T-helper 9 cell (primary cell): ENCODE measurements around the gene PGGT1B.
"Not testable (repeated sequence)": the region's sequence is repeated elsewhere in the genome, so short reads cannot be mapped to it uniquely, and the experiment has no call there.

ENCODE experiments used
- DNase-seq: peaks from one replicate; pipeline ENCODE4 v3.0.0-alpha.2; 2020

The PGGT1B gene

DNA sequence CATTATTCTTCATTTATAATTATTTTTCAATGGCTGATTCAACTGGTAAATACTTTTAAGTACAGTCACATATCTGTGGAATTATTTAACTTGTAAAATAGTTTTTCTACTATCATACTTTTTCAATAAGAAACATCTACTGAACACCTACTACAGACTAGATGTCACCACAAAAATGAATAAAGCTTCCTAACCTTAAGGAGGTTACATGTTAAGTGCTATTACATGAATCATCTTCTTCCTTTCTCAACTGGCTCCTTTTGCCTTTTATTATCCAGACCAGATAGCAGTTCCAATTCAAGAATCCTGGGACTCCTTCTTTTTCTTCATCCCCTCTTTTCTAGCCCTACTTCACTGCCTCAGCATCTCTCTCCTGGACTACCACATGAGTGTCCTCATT lies 4.7 kb downstream of the PGGT1B start:
- no peak for DNase-seq

DNA sequence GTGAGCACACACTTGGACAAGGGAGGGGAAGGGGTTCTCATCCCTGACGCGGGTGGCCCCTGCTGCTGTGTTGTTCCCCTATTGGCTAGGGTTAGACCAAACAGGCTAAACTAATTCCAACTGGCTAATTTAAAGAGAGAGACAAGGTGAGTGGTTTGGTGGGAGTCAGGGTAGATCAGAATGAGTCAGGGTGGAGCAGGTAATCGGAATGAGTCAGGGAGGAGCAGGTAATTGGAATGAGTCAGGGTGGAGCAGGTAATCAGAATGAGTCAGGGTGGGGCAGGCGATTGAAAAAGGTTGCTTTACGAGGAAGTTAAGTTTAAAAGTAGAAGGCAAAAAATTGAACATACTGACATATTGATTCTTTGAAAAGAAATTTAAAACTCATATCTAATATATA lies 13.3 kb downstream of the PGGT1B start:
- not testable (repeated sequence) for DNase-seq

DNA sequence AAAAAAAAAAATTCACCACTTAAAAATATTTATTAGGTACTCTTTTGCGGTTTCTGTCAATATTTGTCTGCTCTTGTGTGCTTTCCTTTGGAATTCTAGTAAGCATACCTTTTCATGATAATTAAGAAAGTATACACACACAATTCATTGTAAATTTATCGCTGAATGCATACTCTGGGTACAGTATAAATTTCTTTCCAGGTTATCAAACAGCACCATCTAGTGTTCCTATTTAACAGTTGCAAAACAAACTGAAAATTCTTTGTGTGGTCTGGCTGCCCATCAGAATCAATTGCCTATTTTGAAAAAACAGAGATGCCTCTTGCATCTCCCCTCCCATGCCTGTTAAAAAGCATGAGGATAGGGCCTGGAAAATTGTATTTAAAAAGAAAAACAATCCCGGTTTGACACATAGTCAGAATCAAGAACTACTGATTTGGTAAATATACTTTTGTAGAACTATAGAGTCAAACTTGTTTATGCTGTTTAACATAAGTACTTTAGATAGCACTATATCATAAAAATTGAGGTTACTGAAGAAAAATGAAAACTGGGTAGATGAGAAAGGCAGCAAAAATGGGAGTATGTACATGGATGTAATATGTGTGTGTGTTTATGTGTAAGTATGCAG lies 16.2 kb downstream of the PGGT1B start:
- DNase-seq: no peak

DNA sequence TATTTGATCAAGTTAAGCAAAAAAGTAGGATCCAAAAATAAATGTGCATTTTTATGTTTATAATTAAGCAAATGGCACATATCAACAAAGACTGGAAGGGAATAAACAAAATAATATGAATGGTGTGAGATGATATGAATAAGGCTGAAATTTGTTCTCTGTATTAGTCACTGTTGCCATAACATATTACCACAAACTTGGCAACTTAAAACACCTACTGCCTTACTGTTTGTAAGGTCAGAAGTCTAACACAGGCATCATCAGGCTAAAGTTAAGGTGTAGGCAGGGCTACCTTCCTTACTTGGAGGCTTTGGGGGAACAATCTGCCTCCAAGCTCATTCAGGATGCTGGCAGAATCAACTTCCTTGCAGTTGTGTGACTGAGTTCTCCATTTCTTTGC lies 19.3 kb downstream of the PGGT1B start:
- no peak for DNase-seq

DNA sequence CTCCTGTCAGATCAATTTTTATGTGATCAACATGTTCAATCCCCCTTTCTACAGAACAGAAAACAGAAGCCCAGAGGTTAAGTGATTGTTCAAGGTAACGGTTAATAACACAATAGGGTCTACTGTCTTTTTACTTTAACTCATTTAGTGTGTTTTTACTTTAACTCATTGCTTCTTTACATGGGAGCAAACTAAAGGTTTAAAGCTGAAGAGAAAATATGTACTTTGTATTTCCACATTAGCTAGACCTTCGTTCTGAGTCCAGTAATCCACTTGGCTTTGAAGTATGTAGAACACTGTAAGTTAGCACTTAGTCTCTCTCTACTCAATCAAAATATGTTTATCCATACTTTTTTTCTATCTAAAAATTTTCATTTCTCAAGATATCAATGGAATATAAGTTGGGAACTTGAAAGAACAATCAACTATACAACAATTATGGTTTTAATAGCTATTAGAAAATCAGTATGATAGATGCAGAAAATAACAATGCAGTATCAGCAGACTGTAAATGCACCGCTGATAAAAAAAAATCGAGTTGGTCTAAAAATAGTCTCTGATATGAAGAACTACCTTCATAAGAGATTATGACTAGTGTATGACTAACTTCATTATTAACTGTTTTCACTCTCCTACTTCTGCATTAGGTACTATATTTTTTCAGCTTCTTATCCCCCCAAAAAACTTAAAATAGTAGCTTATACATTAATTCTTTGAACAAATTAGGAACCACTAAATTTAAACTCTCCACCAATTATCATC lies 20.6 kb downstream of the PGGT1B start:
- no peak for DNase-seq

DNA sequence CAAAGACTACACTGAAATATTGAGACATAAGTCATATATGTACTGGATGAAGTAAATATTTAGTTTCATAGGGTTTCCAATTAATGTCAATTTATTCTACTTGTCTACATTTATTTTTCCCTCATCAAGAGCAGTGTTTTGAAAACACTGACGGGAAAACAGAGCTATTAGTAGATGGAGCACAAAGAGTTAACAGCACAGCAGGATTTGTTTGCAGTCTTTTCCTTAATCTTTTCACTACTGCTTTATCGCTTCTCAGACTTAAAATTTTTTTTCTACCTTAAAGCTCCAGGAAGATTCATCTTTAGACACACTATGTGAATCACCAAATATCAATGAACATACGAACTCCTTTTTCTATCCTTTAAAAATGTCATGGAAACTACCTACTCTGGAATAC lies 25.6 kb downstream of the PGGT1B start:
- no peak for DNase-seq

DNA sequence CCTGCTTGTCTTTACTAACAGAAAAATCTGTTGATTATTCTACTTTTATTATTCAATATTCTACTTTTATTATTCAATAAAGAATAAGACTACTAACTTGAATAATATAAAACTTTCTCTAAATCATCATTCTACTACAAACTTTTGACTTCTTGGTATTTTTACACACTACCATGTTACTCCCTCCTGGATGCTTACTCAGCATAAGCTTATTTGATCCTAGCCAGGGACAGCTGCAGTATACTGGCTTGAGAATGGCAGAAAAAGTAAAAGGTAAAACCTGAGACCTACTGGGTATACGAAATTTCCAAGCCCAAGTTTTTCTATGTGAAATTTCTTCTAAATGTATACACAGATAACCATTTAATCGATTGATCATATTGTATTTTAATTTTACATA lies 26.1 kb downstream of the PGGT1B start:
- DNase-seq: no peak

DNA sequence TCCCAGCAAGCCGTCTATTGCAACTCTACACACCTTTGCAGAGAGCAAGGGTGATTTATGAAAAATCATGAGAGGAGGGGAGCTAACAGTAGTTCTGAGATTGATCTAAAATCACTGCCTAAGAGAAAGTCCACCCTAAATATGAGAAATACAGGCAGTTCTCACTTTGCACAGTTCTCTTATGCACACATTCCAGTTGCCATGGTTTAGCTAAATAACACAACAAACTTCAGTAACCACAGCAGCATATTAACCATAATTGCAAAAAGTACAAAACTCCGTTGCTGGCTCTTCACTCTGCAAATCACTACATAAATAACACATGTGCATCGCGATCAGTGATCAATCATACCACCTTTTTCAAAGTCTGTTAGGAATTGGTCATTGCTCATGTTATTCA lies 31.1 kb downstream of the PGGT1B start:
- no peak for DNase-seq

DNA sequence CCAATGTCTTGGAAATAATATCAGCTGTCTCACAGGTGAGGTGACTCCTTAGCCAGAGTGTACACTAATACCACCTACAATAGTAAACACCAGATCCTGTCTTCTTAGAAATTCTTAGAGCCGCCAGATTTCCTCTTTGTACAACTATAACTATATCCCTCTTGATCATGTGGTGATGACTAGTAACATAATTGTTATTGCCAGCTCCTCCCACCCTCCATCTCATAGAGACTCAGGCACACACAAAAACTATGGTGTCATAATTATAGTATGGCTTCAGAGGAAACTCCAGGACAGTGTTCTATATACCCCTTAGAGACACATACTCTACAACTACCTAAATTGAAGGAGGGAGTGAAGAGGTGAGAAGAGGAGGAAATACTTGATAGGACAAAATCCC lies 33.1 kb downstream of the PGGT1B start:
- no peak for DNase-seq

DNA sequence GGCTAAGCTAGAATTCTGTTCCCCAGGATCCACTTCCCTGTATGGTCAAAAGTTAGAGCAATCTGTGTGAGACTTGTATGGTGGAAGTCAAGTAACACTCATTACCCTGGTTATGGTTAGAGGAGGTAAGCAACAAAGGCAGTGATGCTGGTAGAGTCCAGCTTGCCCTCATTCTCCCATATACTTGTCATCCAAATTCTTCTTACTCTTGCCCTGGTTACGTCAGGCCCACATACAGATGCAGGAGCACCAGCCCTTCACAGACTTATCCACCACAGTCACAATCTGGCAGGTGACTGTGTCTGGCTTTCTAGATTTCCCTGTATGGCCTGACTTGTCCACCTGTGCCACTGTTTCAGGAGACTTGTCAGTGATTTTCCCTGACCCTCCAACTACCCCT lies 35.4 kb downstream of the PGGT1B start:
- DNase-seq: no peak

DNA sequence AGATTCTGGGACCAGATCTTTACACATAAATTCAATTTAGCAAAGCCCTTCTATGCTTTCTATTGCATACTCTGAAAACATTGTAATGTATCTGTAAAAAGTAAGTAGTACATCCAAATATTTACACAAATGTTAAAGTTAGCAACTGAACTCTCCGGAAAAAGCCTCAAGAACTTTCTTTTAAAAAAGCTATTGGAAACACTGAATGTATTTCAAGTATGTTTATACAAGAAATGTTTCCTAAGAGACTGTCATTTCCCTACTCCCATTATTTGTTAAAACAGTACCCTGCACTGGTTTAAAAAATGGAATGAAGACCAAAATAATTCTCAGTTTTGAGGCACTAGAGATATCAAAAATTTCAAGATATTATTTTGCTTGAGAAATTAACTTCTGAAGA lies 48.1 kb downstream of the PGGT1B start:
- no peak for DNase-seq

DNA sequence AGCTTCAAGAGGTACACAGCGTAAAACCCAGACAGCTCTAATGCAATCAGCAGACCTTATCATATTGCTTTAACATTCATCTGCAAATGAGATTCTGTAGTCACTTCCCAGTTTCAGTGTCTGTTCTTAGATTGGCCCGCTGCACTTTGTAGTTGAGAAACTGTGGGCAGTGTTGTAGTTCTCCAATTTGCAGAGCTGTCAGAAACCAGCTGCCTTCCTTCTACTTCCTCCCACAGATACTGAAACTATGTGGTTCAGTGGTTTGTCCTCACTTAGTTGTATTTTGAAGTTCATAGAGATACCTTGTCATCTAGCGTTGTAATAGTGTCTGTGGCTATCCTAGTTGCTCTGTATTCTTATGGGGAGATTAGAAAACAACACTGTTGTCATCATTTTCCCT lies 53.4 kb downstream of the PGGT1B start:
- DNase-seq: no peak

DNA sequence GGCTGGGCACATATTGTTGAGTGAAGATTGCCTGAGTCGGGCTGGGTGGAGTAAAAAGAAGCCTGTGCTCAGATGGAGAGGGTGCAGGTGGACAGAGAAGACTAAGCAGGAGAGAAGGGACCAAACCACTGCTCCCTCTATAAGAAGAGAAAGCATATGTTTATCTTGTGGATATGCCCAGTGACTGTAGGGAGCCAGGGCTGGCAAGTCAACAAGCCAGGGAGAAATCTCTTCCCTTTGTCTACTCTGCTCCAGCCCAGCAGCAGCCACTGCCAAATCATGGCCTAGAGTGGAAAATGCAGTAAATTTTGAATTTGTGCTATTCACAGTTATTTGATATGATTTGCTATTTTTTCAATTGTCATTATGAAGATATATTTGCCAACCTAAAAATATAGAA lies 59.7 kb downstream of the PGGT1B start:
- DNase-seq: no peak

DNA sequence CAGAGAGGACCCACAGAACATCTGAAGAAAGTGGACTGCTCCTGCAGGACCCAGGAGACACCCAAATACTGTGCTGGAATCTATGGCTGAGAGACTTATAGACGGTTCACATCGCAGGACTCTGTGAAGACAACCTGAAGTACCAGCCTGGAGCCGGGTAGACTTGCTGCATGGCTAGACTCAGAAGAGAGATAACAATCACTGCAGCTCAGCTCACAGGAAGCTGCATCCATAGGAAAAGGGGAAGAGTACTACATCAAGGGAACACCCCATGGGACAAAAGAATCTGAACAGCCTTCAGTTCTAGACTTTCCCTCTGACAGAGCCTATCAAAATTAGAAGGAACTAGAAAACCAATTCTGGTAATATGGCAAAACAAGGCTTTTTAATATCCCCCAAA lies 66.5 kb downstream of the PGGT1B start:
- DNase-seq: no peak

DNA sequence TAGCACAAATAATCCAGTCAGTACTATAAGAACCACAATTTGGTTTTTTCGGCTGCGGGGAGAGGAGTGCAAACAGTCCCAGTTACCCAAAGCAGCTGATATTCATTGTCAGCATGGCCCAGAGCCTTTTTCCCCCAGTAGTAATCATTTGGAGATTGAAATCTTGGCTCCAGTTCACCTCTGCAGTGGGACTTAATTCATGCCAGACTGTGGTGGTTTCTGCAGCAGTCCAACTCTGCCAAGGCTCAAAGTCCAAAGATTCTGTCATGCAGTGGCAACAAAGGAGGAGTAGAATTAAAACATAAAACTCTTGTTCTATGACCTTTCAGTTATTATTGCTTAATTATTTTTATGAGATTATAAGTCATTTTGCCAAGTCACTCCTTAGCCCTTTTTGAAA lies 68.0 kb downstream of the PGGT1B start:
- no peak for DNase-seq

DNA sequence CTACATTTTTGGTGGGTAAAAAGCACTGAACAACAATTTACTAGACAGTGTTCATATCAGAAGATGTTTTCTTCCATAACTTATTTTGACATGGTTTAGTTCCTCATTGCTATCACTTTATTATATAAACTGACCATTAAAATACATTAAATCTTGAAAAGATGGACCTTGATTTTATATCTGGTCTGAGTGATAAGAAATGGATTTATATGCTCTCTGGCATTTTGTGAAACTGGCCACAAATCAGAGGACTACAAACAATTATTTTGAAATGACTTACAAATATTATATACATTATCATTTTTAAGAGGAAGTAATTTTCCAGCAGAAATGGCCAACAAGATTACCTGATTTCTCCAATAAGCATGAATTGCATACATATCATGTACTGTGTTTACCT lies 69.4 kb downstream of the PGGT1B start:
- DNase-seq: no peak

DNA sequence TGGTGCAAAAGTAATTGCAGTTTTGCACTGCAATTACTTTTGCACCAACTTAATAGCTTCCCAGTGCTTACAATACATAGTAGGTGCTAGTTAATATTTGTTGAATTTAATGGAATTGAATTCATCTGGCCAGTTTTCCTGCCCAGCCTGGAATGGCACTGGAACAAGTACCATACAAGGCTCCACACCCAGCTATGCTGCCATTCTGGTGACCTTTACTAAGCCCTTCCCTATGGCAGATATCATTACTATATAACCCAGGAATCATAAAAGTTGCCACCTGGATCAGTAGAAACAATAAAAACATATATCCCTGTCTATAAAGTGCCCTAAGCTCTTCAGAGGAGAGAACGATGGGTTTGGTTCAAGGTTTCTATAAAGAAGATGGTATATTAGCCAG lies 70.6 kb downstream of the PGGT1B start:
- DNase-seq: no peak

DNA sequence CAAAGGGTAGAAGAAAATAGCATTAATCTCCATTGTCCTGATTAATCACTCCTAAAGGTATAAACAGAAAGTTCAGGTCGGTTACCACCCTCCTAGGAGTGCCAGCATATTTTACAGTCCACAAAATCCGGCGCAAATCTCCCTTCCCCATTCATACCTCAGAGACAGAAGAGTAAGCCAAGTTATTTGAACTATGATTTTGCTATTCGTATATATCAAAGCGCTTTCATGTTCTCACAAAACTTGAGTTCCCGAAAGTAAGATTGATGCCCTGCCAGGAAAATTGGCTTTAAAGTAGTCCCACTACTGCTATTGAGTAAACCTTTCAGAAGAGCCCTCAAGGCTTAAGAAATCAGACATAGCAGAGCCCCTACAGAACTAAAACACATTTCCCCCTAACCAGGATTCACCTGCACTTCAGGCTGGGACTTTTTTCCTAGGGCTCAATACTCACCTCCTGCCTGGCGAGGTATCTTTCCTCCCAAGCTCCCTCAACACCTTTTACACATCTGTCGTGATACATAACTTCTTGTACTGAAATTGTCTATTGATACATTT lies 71.1 kb downstream of the PGGT1B start:
- DNase-seq: no peak

DNA sequence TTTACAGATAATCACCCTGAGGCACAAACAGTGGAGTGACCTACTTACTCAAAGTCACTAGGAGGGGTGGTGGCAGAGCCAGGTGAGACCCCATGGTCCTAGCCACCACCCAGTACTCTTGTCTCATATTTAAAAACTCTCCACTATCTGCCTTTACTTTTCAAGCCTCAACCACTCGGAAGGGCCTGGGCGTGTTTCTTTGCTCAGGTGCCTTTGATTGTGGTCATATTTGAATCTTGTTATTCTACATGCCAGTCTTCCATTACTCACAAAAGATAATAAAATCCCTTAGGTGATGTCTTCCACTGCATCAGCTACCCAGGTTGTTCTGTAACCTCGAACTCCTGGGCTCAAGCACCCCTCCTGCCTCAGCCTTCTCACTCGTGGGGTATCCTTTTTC lies 72.3 kb downstream of the PGGT1B start:
- no peak for DNase-seq

DNA sequence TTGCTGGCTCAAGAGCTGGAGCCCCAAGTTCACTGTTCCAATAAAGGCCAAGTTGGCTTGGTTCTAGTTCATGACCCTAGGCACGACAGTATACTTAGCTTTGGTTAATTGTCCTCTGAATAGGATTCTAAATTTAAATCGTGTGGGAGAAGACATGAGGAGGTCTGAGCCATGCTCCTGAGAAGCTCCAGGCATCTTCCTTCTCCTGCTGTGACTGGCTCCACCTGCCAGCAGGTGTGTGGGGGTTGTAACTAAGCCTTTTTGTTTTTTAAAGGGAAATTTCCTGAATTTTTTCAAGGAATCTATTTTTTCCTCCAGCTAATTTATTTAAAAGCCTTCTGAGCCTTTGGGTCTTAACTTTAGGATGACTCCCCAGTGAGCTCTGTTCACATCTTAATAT lies 72.8 kb downstream of the PGGT1B start:
- no peak for DNase-seq

DNA sequence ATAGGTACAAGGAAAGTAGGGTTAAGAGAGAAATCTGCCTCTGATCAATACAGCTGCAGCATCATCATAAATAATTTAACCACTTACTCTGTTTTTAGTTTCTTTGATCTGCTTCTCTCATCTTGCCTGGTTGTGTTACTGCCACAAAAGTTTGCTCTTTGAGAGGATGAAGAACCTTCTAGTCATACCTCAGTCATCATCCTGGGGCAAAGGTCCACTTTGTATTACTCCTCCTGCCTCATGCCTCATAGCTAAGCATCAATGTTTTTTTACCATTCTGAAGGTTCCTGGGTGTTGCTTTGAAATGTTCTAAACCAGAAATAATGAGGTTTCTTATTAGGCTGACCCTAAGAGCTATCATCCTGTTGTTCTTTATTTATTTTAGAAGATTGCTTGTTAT lies 75.9 kb downstream of the PGGT1B start:
- no peak for DNase-seq

DNA sequence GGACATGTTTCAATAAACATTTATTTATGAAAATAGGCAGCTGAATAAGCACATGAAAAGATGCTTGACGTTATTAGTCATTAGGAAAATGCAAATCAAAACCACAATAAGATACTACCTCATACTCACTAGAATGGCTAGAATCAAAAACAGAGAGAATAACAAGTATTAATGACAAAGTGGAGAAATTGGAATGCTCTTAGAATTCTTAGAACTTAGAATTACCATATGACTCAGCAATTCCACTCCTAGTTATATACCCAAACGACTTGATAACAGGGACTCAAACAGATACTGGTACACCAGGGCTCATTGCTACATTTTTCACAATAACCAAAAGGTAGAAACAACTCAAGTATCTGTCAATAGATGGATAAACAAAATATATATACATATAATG lies 77.9 kb downstream of the PGGT1B start:
- no peak for DNase-seq

DNA sequence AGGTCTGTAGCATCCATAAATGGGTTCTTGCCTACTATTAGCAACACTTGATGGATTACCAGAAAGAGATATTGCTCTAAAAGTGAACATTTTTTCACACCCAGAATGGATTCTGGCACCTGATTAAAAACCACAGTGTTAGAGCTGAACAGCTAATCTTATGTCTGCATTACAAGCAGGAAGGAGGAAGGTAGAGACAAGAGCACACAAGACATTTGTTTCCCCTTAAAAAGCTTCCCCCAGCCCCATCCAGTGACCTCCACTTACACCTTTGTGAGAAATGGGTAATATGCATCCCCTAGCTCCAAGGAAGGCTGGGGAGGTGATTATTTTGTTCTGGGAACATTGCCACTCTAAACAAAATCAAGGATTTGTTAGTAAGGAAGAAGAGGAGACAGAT lies 80.9 kb downstream of the PGGT1B start:
- DNase-seq: no peak

DNA sequence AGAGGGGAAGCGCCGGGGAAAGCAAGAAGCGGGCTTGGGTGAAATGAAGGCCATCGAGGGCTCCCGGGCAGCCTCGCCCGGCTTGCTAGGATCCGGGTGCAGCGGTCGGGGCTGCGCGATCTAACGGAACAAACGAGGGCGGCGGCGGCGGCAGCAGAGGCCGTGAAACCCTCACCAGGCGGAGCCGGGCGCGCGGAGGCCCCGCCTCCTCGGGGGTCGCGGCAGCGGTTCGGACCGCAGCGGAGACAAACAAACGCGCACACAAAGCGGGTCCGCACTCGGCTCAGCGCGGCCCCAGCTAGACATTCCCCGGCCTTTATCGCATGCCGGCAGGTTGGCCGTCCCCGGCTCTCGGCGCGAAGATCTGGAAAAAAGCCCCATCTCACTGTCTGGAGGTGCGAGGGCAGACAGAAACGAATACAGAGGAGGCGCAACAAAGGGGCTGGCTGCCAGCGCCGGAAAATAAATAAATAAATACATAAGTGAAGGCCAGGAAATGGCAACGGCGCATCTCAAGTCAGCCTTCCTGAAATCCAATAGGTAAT lies 82.4 kb downstream of the PGGT1B start:
- DNase-seq: no peak
